ENCODE measurements around the gene SLC25A14. TPM values are rescaled to one million over a fixed set of nuclear protein-coding genes. Genes with fewer than 3 reads are reported as not detected.
"Not testable (repeated sequence)": the region's sequence is repeated elsewhere in the genome, so short reads cannot be mapped to it uniquely, and the experiment has no call there.

The SLC25A14 gene, protein sequence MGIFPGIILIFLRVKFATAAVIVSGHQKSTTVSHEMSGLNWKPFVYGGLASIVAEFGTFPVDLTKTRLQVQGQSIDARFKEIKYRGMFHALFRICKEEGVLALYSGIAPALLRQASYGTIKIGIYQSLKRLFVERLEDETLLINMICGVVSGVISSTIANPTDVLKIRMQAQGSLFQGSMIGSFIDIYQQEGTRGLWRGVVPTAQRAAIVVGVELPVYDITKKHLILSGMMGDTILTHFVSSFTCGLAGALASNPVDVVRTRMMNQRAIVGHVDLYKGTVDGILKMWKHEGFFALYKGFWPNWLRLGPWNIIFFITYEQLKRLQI
- 8.8 and 9.3 TPM in 2 replicates for total RNA-seq (2014; rRNA removed; shearing (Covaris generic))

DNA sequence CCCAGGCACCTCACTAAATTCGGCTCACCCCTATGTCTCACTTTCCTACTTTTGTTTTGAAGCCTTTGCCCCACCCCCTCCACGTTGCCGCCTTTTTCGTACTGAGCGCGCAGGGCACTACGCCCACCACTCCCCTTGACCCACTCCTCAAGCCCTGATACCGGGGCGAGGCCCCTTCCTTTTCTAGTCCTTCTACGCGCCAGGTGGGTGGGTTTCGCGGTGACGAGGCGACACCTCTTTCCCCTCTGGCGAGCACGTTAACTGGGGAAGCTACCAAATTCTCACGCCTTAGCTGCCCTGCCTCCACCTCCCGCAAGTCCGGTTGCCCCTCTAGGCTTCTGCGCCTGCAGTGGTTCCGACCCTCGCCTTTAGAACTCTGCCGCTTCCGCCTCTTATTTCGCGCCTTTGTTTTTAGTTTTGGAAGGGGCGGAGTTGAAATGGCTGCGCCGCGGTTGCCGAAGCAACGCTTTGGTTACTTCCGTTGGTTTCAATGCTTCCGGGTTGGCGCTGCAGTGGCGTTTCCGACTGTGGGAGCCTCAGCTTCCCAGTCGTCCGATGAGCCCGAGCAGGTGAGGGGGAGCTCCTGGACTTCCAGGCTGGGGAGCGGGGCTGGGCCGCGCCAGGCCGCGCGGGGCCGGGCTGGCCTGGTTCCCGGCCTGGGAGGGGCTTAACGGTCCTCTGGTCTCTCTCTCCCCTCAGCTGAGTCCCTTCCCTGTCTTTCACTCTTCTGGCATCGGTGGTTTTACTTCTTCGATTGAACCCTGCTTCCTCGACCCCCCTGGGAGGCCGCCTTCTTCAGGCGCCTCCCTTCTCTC, at the start of gene SLC25A14:
Gene SLC25A14, plus strand, starts transcription at position 512 of the 815 bp plus-strand sequence. CDS start 360 bp downstream, outside the sequence.
- peak; percentile 42 for DNase-seq (ENCODE audit: low spot score)

DNA sequence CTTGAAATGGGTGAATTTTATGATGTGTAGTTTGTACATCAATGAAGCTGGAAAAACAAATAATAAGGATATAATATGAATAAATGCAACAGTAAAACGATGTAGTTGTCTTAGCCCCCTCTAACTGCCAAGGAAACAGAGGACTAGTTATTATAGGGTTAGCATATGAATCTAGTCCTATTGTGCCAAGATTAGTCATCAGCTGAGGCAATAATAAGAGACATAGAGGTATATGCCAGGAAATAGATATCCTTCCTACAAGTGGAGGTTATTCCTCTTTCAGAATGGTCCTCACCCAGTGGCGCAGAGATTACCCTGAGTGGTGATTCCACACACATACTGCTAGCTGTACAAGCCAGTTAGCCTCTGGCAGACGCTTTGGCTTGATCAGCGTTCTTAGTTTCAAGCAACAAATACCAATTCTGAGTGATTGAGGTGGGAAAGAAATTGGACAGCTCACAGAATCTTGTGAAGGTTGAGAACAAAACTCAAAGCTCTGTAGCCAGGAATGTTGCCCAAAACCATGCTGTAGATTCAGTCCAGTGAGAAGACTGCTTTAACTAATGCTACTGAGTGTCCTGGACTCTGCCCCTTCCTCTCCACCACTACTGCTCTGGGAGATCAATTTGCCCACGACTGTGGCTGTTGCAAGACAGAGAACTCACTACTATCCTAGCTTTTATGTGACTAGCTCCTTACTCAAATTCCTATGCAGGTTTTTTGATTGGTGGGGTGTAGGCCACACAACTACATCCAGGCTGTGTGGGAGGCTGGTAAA, 44.0 kb upstream of the SLC25A14 start:
- no peak for DNase-seq (ENCODE audit: low spot score)

DNA sequence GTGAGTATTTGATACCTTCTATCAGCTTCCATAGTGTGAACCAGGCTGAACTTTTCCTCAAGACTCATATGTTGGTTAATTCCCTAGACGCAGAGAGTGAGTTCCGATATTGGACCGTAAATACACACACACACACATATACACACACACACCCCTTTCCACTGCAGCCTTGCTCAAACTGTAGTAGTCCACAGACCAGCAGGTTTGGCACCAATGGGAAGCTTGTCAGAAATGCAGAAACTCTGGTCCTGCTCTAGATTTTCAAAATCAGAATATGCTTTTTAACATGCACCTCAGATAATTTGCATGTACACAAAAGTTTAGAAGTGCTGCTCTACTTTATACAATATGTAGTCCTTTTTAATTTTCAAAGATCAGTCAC, 43.4 kb upstream of the SLC25A14 start:
- no peak for DNase-seq (ENCODE audit: low spot score)

DNA sequence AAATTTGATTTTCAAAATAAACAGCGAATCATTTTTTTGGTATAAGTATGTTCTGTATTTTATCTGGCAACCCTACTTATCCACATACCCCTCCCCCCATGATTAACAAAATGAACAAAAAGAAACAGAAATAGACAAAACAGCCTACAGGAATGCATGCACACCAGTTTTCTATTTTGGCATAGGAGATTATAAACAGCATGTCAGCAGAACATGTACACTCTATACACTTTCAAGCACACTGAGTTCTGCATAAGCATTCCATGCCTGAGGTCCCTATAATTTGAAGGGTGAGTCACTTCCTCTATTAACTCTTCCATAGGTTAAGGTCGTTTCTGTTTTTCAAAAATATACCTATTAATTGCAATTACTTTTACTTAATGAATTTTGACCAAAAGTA, 43.0 kb upstream of the SLC25A14 start:
- no peak for DNase-seq (ENCODE audit: low spot score)

DNA sequence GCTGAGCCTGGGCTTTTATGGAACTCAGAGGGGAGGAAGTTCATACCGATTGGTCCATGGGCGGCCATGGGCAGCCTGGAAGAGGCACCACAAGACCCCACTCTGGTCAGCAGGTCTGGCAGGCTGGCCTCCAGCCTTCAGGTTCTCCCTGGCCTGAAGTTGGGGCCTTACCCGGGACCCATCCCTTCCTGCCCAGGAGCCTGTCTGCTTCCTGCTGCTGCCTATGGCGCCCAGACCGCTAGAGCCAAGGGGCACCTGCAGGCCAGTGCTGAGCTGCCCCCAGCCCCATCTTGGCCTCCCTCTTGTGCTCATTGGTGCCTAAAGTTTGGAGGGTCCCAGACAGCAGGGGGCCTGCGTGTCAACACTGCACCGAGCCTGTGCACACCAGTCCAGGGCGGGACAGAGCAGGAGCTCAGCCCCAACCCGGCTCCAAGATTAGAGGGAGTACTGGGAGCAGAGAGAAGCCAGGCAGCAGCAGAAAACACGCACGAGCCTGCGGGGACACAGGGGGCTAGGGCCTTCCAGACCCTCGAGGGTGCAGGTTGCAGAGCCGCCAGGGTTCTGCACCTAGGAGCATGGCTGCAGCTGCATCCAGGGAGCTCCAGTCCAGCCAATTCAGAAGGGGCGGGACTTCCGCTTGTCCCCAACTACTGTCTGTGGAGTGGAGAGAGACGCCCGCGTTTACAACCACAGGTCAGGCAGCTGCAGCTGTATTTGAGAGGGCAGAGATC, 40.3 kb upstream of the SLC25A14 start:
- no peak for DNase-seq (ENCODE audit: low spot score)

DNA sequence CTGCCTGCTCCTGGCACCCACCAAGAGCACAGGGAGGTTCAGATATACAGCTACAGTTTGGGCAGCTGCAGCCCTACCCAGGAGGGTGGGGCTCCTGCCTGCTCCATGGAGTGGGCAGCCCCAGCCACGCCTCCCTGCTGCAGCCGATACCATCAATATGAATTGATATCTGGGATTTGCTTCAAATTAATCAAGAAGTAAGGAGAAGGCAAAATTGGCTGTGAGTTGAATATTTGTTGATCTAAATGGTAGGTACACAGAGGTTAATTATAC, 39.8 kb upstream of the SLC25A14 start:
- DNase-seq (ENCODE audit: low spot score) = no peak

DNA sequence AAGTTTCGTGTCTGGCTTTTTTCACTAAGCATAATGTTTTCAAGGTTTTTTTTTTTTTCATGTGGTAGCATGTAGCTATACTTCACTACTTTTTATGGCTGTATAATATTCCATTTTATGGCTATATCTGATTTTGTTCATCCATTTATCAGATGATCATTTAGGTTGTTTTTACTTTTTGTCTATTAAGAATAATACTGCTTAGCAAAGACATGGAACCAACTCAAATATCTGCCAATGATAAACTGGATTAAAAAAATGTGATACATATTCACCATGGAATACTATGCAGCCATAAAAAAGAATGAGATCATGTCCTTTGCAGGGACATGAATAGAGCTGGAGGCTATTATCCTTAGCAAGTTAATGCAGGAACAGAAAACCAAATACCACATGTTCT, 38.3 kb upstream of the SLC25A14 start:
- DNase-seq (ENCODE audit: low spot score) = no peak

DNA sequence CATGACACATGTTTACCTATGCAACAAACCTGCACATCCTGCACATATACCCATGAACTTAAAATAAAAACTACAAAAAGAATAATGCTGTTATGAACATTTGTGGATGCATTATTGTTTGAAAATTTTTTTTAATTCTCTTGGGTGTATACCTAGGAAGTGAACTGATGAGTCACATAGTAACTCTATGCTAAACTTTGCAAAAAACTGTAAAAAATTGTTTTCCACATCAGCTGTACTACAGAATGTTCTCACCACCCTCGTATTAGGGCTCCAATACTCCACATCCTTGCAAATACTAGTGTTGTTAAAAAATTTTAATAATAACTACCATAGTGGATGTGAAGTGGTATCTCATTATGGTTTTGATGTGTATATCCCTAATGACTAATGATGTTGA, 37.7 kb upstream of the SLC25A14 start:
- DNase-seq (ENCODE audit: low spot score) = no peak

DNA sequence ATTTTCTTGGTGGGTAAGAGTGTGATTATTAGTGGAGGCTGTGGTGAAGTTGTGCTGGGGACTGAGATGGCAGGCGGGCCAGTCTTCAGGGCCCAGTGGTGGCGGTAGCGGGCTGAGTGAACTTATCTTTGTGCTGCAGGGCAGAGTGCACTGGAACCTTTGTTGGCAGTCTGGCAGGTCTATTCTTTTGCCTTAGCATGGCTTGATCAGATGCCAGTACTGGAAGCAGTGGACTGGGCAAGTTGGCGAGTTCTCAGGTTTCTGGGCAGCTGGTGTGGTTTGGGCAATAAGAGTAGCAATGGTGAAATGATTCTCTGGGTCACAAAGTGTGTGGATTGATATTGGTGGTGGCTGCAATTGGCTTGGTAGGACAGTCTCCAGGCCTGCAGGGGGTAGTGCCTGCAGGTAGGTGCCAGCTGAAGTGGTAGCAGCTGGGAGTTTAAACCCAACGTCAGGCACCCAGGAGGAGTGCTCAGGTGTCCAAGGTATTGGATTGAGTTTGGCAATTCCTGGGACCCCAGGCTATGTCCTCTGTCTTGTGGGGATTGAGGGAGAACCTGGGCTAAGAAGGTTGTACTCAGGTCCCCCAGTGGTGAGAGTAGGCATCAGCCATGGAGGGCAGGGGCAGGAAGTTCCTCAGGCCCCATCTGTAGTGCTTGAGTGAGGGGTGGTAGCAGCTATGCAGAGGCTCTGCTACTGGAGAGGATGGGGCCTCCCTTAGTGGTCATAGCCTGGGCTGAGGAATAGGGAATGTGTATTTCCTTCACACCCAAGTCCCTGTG, 34.9 kb upstream of the SLC25A14 start:
- DNase-seq (ENCODE audit: low spot score) = no peak

DNA sequence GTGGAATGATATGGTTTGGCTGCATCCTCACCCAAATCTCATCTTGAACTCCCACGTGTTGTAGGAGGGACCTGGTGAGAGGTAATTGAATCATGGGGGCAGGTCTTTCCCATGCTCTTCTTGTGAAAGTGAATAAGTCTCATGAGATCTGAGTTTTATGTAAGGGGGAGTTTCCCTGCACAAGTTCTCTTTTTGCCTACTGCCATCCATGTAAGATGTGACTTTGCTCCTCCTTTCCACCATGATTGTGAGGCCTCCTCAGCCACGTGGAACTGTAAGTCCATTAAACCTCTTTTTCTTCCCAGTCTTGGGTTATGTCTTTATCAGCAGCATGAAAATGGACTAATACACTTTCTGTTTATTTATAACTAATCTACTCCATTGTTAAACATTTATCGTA, 19.8 kb upstream of the SLC25A14 start:
- DNase-seq (ENCODE audit: low spot score) = not testable (repeated sequence)

DNA sequence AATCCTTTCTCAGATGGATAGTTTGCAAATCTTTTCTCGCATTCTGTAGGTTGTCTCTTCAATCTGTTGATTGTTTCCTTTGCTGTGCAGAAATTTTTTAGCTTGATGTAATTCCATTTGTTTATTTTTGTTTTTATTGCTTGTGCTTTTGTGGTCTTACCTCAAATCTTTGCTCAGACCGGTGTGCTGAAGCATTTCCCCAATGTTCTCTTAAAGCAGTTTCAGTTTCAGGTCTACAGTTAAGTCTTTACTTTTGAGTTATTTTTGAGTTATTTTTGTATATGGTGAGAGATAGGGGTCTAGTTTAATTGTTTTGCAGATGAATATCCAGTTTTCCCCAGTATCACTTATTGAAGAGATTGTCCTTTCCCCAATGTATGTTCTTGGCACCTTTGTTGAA, 18.2 kb upstream of the SLC25A14 start:
- no peak for DNase-seq (ENCODE audit: low spot score)

DNA sequence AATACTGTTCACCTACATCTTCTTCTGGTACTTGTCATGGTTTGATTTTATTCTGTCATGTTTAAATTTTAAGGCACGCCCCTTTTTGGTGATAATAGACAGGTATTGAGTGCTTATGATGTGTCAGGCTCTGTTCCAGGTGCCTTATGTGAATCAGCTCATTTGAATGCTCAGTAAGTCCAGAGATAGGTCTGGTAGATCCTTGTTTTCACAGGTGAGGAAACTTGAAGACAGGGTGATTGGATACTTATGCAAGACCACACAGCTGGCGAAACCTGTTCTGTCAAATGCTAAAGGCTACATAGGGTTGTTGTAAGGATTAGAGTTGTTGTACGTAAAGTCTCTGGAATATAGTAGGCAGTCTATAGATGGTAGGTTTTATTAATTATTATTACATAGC, 9.6 kb upstream of the SLC25A14 start:
- no peak for DNase-seq (ENCODE audit: low spot score)

DNA sequence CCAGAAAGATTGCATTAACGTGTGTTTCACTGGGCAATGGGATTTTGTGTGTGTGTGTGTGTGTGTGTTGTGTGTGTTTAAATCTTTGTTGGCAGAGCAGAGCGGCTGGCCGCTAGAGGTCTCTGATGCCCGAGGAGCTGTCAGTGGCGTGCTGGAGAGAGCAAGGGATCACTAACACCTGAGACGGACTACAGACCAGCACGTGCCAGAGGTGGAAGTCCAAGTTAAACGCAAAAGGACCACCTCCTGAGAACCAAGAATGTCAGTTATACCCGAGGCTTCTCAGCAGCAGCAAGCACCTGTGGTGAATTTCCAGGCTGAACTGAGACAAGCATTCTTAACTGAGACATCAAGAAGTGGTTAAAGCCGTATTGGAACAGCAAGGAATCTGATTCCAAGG, 9.0 kb upstream of the SLC25A14 start:
- peak; percentile 7 for DNase-seq (ENCODE audit: low spot score)

DNA sequence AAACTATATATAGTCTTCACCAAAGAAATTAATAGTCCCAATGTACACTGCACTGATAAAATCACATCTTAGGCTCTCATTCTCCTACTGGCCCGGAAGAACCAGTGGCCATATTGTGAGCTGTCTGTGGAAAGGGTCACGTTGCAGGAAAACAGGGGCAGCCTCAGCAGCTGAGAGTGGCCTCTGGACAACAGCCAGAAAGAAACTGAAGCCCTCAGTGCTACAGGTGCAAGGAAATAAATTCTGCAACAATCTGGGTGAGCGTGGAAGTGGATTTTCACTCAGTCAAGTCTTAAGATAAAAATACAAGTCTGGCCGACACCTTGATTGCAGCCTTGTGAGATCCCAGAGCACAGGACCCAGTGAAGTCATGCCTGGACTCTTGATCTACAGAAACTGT, 3.2 kb upstream of the SLC25A14 start:
- no peak for DNase-seq (ENCODE audit: low spot score)

DNA sequence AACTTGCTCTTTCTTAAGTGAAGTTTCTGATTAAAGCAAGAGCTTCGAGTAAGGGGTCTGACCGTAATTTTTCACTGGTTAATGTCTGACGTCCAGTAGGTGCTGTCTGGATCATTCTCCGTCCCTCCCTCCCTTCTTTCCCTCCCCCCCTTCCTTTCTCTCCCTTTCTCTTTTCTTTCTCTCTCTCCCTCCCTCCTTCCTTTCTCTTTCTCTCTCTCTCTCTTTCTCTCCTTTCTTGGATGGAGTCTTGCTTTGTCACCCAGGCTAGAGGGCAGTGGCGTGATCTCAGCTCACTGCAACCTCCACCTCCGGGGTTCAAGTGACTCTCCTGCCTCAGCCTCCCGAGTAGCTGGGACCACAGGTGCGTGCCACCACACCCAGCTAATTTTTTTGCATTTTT, 850 bp upstream of the SLC25A14 start:
- not testable (repeated sequence) for DNase-seq (ENCODE audit: low spot score)

DNA sequence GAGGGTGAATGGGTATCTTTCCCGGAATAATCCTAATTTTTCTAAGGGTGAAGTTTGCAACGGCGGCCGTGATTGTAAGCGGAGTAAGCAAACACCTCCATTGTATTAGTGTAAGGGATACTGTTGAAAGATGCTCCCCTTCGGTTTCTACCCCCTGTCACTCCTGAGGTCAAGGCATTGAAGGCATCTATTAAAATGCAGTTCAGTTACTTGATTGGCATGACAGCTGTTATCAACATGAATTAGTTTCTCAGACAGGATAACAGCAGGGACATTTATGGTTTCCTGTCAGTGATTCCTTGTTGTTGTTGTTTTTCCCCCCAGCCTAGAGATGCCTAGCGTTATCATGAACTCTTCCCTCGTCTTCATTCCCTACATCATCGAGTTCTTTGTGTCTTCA, 552 bp downstream of the SLC25A14 start:
- DNase-seq (ENCODE audit: low spot score) = no peak

DNA sequence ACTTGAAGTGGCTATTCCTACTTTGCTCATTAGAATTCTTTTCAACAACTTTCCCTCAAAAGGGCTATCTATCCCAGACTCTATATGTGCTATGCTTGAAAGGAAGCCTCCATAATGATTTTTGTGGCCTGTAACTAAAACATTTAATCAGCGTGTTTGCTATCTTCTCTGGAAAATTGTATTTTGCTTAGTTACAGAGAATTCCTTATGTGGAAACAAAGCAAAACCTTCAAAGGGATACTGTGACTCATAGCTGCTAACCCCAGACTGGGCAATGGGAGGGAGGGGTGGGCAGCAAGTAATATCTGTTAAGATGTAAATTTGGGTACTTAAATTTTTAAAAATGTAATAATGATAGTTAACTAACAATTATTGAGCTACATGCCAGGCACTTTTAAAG, 3.7 kb downstream of the SLC25A14 start:
- DNase-seq (ENCODE audit: low spot score) = no peak

DNA sequence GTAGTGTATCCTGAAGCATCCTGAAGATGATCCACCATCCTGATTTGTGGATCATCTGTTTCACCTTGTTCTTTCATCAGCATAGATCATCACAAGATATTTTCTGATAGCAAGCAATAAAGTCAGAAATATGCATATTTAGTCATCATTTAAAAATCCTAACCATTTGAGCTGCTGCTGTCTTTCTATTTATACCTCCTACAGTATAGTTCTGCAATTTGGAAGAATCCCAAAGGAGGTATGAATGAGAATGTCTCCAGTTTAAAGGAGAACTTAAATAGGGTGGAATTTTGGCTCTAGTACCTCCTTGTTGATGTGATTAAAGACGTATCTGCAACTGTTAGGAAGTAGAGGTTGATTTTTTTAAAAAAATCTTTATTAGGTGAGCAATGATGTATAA, 7.6 kb downstream of the SLC25A14 start:
- DNase-seq (ENCODE audit: low spot score) = no peak

DNA sequence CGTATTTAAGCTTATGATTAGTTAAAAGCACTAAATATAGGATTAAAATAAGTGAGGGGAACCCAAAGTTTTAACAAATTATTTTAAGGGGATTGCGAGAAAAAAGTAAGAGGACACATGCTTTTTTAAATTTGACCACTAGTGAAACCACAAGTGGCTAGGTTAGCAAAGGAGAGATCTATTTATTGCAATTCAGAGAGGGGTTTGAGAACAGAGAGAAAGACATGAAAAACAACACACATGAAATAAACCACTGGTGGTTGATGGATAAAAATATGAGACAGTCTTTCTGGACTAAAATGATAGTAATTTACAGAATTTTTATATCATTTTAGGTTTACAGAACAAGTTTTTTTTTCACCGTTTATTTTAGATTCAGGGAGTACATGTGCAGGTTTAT, 11.8 kb downstream of the SLC25A14 start:
- no peak for DNase-seq (ENCODE audit: low spot score)

DNA sequence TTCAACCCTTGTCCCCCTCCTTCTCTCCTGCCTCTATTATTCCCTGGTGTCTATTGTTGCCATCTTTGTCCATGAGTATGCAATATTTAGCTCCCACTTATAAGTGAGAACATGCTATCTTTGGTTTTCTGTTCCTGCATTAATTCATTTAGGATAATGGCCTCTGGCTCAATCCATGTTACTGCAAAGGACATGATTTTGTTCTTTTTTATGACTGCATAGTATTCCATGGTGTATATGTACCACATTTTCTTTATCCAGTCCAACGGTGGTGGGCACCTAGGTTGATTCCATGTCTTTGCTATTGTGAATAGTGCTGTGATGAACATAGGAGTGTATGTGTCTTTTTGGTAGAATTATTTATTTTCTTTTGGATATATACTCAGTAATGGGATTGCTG, 12.3 kb downstream of the SLC25A14 start:
- not testable (repeated sequence) for DNase-seq (ENCODE audit: low spot score)

DNA sequence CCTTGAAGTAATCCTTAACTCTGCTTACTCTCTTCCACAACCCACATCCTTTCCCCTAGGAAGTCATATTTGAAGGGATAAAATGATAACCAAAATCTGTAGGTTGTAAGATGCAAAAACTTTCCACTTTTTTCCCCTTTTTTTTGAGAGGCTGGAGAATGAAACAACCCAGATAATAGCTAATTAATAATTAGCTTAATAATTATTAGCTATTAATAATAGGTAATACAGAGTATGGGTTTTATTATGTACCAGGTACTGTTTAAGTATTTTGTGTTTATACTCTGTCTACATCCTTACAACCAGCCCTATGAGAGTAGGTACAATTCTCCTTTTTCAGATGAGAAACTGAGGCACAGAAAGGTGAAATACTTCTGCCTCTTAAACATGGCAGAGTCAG, 36.4 kb downstream of the SLC25A14 start:
- no peak for DNase-seq (ENCODE audit: low spot score)
